NCI-H446 treated with DMSO at 0.1 percent for 48 hours (cell line): ENCODE data around the gene PEDS1.
"Not testable (repeated sequence)": the region's sequence is repeated elsewhere in the genome, so short reads cannot be mapped to it uniquely, and the experiment has no call there.

Experiments used
- DNase-seq: peaks from one replicate; lab custom pipeline; 2025; lab: John Stamatoyannopoulos, UW

The PEDS1 gene

DNA sequence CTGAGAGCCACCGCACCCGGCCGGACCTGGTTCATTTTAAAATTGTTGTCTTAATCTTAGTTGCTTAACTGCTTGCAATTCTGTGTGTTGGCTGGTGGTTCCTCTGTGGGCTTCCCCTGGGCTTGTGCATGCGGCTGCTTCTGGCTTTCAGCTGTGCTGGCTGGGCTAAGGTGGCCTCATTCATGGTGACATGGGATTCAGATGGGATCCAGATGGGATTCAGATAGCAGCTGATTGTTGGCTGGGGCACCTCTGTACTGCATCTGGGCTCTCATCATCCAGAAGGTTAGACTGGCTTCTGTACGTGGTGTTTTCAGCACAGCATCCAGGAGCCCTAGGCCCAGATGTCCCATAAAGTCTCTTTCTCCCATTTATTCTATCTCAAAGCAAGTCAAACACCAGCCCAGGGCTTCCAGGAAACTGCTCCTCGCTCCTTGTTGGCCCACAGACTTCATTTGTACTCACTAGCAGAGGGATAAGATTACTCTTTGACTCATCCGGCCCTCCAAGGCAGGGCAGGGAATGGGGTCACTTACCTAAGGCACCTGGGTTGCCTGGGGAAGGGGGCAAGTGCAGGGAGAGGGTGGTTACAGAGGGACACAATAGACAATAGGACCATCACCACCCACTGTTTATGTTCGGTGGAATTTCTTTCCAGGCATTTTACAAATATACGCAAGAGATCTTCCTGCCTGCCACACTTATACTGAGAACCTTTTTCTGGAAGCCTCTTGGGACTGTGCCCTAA is 10.2 kb upstream of the PEDS1 start:
- no peak for DNase-seq

DNA sequence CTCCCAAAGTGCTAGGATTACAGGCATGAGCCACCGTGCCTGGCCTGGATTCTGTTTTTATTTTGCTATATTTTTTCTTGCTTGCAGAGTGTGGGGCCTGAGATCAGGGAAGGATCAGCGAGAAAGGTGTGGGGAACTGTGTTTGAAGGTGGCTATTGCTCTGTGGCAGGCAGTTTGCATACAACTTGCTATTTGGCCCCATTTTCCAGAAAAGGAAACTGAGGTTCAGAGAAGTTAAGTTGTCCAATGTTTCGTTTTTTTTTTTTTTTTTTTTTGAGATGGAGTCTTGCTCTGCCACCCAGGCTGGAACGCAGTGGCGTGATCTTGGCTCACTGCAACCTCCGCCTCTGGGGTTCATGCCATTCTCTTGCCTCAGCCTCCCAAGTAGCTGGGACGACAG is 8.0 kb upstream of the PEDS1 start:
- not testable (repeated sequence) for DNase-seq

- no peak for DNase-seq
Observed at GRCh38 chr20:50153153-50153499, 397 bp downstream of the PEDS1 start.

GRCh38 chr20:50152394-50153152 is 950 bp downstream of the PEDS1 start:
- DNase-seq: no peak

DNA sequence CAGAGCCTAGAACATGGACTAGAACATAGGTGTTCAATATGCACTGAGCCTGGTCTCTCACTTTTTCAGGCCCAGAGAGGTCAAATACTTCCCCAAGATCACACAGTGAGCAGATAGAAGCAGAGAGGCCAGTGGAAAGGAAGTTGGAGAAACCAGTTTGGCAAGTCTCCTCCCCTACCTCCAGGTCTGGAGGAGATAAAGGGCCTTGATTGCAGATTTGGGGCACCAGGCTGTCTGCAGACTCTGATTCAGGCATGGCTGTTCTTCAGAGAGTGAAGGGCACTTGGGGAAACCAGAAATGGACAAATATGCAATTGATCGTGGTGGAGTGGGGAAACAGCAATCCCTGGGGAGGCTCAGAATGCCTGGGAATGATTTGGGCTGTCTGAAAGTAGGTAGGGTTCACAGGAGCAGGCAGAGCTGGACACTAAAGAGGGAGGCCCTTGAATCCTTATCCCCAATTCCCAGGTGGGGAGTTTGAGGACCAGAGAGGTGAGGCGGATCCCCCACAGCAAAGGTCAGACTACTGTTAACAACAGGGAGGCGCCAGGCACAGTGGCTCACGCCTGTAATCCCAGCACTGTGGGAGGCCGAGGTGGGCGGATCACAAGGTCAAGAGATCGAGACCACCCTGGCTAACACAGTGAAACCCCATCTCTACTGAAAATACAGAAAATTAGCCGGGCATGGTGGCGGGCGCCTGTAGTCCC is 2.3 kb downstream of the PEDS1 start:
- DNase-seq: no peak

GRCh38 chr20:50149481-50150254 is 3.9 kb downstream of the PEDS1 start:
- DNase-seq: no peak

- DNase-seq: no peak
Observed at GRCh38 chr20:50146732-50147662, 6.5 kb downstream of the PEDS1 start.

DNA sequence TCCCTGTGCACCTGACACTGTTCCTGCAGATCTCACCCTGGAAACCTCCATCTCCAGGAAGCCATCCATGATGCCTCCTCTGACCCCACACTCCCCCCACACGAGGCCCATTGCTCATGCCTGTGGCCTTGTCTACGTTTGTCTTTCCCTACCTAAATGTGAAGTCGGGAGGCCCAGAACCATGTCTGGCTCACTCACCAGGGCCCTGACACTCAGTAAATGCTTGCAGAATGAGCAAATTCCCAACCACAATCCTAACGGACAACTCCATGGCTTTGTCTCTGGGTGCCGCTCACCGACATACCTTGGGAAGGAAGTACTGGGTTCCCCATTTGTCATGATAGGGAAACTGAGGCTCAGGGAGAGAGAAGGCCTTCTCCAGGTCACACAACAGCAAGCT is 7.3 kb downstream of the PEDS1 start:
- DNase-seq: no peak

DNA sequence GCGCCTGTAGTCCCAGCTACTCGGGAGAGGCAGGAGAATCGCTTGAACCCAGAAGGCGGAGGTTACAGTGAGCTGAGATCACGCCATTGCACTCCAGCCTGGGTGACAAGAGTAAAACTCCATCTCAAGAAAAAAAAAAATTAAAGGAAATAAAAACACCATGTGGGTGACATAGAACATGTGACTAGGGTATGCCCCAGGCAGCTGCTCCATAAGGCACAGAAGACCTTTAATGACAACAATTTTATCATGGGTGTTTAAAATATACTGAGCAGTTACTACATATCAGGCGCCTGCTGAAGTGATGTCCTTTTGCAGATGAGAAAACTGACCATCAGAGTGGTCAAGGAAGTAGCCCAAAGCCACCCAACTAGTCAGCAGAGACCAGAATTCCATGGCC is 8.0 kb downstream of the PEDS1 start:
- DNase-seq: no peak

GRCh38 chr20:50144362-50144761 is 9.2 kb downstream of the PEDS1 start:
- DNase-seq: no peak

DNA sequence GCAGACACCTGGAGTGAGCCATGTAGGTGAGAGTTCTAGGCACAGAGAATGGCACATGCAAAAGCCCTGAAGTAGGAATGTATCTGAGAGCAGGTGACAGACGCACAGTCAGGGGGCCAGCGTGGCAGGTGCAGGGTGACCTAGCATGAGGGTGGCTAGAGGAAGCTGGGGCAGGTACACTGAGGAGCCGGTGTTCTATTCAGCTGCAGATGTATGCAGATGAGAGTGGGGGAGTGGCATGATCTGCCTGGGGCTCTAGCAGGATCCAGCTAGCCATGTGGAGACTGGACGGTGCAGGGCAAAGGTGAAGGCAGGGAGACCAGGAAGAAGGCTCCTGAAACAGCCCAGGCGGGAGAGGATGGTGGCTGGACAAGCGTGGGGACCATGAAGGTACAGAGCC is 10.7 kb downstream of the PEDS1 start:
- no peak for DNase-seq

DNA sequence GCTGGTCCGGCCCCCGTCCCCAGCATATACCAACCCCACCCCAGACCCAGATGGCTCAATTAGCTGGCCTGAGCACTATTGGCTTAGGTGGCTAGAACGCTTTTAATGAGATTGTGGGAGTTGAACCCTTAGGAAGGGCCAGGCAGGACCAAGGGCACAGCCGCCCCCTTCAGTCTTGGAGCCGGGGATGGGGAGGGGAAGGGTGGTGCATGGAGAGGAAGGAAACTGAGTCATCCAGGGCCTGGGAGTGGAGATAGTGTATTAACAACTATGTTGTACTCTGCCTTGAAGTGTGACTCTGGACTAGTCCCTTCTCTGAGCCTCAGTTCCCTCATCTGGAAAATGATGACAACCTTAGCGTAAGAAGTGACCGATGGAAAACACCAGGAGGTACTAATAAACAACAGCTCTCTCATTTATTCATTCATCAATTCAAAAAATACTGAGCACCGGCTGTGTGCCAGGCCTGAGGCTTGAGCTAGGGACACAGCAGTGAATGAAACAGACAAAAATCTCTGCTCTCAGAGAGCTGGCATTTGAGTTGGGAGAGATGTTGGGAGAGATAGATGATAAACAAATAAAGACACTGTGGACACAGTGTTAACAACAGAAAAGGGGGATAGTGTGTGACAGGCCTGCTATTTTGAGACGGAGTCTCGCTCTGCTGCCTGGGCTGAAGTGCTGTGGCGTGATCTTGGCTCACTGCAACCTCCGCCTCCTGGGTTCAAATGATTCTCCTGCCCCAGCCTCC is 11.5 kb downstream of the PEDS1 start:
- DNase-seq: no peak

DNA sequence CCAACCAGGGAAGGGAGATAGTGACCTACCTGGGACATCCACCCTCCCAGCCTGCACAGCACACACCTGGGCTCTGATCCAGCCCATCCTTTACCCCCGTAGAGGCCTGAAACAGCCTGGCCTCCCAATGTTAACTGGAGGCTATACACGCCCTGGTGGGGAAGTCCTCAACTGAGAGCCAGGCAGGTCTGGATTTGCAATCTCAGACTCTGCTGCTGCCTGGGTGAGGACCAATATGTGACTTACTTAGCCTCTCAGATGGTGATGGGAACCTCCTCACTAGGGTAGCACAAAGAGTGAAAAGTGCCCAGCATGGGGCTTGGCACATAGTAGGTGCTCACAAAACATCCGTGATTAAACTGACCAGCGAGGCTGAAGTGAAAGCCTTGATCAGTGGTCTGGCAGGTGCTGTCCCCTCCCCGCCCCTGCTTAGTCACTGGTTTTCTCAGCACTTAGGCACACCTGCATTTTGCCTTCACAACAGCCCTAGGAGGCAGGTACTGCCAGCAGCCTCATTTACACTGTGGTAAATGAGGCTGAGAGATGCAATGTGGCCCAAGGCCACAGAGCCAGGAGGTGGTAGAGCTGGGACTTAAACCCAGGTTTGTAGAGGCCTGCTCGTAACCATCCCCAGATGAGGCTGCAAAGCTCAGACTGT is 12.4 kb downstream of the PEDS1 start:
- DNase-seq: no peak

GRCh38 chr20:50140339-50140859 is 13.1 kb downstream of the PEDS1 start:
- no peak for DNase-seq

GRCh38 chr20:50138479-50139393 is 14.8 kb downstream of the PEDS1 start:
- no peak for DNase-seq

- no peak for DNase-seq
Observed at GRCh38 chr20:50138120-50138478, 15.4 kb downstream of the PEDS1 start.

DNA sequence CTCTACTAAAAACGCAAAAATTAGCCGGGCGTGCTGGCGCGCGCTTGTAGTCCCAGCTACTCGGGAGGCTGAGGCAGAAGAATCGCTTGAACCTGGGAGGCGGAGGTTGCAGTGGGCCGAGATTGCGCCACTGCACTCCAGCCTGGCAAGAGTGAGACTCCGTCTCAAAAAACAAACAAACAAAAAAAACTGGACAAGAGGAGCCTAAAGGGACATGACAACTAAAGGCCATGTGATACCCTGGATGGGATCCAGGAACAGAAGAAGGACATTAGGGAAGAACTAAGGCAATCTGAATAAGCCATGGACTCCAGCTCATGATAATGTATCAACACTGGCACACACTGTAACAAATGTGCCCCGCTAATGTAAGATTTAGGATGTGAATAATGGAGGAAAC is 15.8 kb downstream of the PEDS1 start:
- not testable (repeated sequence) for DNase-seq

DNA sequence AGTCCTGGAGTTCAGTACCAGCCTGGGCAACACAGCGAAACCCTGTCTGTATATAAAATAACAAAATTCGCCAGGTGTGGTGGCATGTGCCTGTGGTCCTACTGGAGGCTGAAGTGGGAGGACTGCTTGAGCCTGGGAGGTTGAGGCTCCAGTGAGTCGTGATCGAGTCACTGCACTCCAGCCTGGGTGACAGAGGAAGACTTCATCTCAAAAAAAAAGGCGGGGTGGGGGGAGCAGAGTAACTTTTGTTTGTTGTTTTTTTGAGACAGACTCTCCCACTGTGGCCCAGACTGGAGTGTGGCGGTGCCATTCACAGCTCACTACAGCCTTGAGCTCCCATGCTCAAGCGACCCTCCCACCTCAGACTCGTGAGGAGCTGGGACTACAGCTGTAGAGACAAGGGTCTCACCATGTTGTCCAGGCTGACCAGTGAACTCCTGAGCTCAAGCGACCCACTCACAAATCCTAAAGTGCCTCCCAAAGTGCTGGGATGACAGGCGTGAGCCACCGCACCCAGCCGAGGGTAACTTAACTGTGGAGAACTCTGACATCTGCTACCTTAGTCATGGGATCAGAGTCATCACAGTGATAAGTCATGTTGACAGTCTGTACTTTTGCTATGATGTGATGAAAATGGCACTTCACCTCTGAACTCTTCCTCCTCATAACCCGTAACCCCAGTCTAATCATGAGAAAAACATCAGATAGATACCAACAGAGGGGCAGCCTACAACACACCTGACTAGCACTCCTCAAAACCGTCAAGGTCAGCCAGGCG is 16.5 kb downstream of the PEDS1 start:
- no peak for DNase-seq
